Transverse colon (tissue), 4 donors: ENCODE measurements around the gene DOK7.

ENCODE experiments used
- EP300 ChIP-seq: sonication (generic); formaldehyde crosslinking; IDR thresholded peaks from one replicate; pipeline ENCODE4 v1.6.1; 2017; ENCODE audit warnings: antibody characterized with exemption, low read depth
- POLR2A ChIP-seq: fragments of 450-650 bp; IDR thresholded peaks from one replicate; pipeline ENCODE4 v1.6.1; 2016; ENCODE audit warnings: antibody characterized with exemption, mild to moderate bottlenecking, moderate library complexity
- POLR2AphosphoS5 ChIP-seq, 3 donors: sonication (generic); formaldehyde crosslinking; IDR thresholded peaks; one replicate each; pipeline ENCODE4 v1.6.1; 2016; ENCODE audit warnings: antibody characterized with exemption in 3 of 3
- TF ChIP-seq, protein P1 (sequence below), 5 experiments: fragments of 200-600 bp in 3 of 5; fragments of 450-650 bp in 2 of 5; sonication (generic) in 3 of 5; IDR thresholded peaks; 1 replicate in 2 of 5; 2 replicates in 3 of 5; pipeline ENCODE4 v1.5.1; 2016 to 2017; ENCODE audit warnings: antibody characterized with exemption in 5 of 5, inconsistent platforms in 3 of 5, mild to moderate bottlenecking in 2 of 5, moderate library complexity in 1 of 5

DNA sequence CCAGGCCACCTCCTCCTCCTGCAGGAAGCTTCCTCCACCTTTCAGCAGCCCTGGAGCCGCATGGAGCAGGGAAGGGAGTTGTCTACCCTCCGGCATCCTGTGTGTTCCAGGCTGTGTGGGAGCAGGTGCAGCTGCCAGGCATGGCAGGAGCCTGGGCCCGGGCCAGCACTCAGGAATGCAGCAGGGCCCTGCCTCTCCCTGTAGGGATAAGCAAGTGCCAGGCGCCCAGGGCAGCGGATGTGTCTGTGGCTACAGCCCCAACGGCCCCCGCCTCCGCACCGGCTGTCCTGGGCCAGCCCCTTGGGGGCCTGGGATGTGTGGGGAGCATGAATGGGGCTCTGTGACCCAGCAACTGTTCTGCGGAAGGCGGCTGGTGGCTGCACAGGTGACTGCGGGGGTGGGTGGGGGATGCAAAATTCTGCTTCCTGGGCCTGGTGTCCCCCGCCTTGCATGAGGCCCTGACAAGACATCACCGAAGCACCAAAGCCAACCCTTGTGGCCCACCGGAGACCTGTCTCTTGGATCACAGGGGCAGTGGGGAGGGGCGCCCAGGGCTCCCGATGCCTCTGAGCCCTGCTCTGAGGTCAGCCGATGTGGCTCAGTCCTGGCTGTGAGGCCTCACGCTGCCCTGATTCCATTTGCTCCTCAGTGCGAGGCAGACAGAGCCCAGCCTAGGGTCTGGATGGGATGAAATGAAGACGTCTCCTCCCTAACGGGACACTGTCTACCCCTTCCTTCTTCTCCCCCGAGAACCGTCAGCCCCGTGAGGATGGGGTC, 1.4 kb upstream of the DOK7 start:
- TF ChIP-seq, protein P1, sequence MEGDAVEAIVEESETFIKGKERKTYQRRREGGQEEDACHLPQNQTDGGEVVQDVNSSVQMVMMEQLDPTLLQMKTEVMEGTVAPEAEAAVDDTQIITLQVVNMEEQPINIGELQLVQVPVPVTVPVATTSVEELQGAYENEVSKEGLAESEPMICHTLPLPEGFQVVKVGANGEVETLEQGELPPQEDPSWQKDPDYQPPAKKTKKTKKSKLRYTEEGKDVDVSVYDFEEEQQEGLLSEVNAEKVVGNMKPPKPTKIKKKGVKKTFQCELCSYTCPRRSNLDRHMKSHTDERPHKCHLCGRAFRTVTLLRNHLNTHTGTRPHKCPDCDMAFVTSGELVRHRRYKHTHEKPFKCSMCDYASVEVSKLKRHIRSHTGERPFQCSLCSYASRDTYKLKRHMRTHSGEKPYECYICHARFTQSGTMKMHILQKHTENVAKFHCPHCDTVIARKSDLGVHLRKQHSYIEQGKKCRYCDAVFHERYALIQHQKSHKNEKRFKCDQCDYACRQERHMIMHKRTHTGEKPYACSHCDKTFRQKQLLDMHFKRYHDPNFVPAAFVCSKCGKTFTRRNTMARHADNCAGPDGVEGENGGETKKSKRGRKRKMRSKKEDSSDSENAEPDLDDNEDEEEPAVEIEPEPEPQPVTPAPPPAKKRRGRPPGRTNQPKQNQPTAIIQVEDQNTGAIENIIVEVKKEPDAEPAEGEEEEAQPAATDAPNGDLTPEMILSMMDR (IDR thresholded peaks at IDR 0.05), result no peak
- TF ChIP-seq EP300 (no peak), POLR2A (no peak), POLR2AphosphoS5 (IDR thresholded peaks at IDR 0.05) (no peak)
